MCF 10A (cell line): Measurements from ENCODE around the gene MYCL. TPM values are rescaled to one million over a fixed set of nuclear protein-coding genes. Genes with fewer than 3 reads are reported as not detected.
A peak's percentile ranks its signal among the peaks of the same experiment; 100 is the strongest.

Experiments
- BruUV-seq: library from RNA; stranded (reverse); fragments of 400-500 nt; replicated peaks from 2 replicates; lab custom pipeline; 2021; lab: Mats Ljungman, UMichigan
- CTCF ChIA-PET: fragments of 300-600 bp; sonication (Branson Sonifier 250); formaldehyde crosslinking; extraction: SDS; loops from one replicate; lab custom pipeline; 2021; ENCODE audit warnings: antibody characterized with exemption, inconsistent platforms; lab: Yijun Ruan, JAX
- POLR2A ChIA-PET: fragments of 300-600, 350-650 bp; sonication (Branson Sonifier 250); formaldehyde crosslinking; extraction: SDS; loops from one replicate; lab custom pipeline; 2020; ENCODE audit warnings: antibody characterized with exemption, inconsistent platforms; lab: Yijun Ruan, JAX
- DNase-seq: peaks from one replicate; pipeline ENCODE4 v3.0.0-alpha.2; 2018; ENCODE audit not compliant: unreplicated experiment
- H3K27ac Mint-ChIP-seq: one replicate; pipeline ENCODE4 v1.8.0; 2022; ENCODE audit warnings: mild to moderate bottlenecking, low read depth, mixed read lengths; ENCODE audit not compliant: unreplicated experiment
- H3K27me3 Mint-ChIP-seq: one replicate; pipeline ENCODE4 v1.8.0; 2022; ENCODE audit warnings: mixed read lengths; ENCODE audit not compliant: insufficient read depth, unreplicated experiment
- H3K36me3 Mint-ChIP-seq: one replicate; pipeline ENCODE4 v1.8.0; 2022; ENCODE audit warnings: mild to moderate bottlenecking, moderate library complexity, mixed read lengths; ENCODE audit not compliant: insufficient read depth, unreplicated experiment
- H3K4me1 Mint-ChIP-seq: one replicate; pipeline ENCODE4 v1.8.0; 2022; ENCODE audit warnings: mixed read lengths; ENCODE audit not compliant: insufficient read depth, unreplicated experiment
- H3K4me3 Mint-ChIP-seq: one replicate; pipeline ENCODE4 v1.8.0; 2022; ENCODE audit warnings: mild to moderate bottlenecking, moderate library complexity, mixed read lengths; ENCODE audit not compliant: unreplicated experiment
- H3K9me3 Mint-ChIP-seq: one replicate; pipeline ENCODE4 v1.8.0; 2022; ENCODE audit warnings: mixed read lengths; ENCODE audit not compliant: unreplicated experiment
- intact Hi-C: fragments of 100-400 bp; cut with micrococcal nuclease; formaldehyde crosslinking; loops from 2 replicates; pipeline ENCODE4 v1.14.1; 2022
- total RNA-seq: library from RNA; stranded (reverse); gene quantifications from 2 replicates; pipeline ENCODE4 v1.2.3, GENCODE V29; 2022
- TF ChIP-seq, protein P1 (sequence below): fragments of 200-600 bp; IDR thresholded peaks from one replicate; pipeline ENCODE4 v1.8.0; 2022; ENCODE audit warnings: antibody characterized with exemption, mild to moderate bottlenecking; ENCODE audit not compliant: unreplicated experiment

Gene MYCL
- total RNA-seq, 1 experiment from 2014 or later: 0.63 TPM

DNA sequence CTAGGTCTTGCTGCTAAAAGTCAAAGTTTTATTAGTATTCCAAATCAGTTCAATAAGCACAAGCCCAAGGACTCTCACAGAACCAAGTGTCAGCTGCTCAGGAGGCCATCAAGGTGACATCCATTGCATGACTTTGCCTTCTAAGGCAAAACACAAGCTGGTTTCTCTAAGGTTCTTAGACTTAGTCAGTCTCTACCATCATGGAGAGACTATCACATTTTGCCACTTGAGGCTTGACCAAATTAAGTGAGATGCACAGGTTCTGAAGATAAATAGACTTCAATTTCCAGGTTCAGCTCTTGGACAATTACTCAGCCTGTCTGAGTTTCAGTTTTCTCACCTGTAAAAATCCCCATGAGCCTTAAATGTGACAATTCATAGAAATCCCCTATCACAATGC lies 47.4 kb downstream of the MYCL start:
- intact Hi-C loops: loop anchor here (5.0 kb wide), 1 partner anchor 48 kb away; the partner anchor contains the start of gene MYCL
- H3K27me3 Mint-ChIP-seq: no peaks in the 10 kb centered on the region
- peaks cover 11% of the 10 kb centered on the region for H3K4me1 Mint-ChIP-seq
- no peak for DNase-seq
- ChIA-PET CTCF (interaction anchor here (0.6 to 0.8 kb wide), 3 partner anchors 33 to 179 kb away, joined by 3 to 4 read pairs (median 3); no protein-coding TSS in a partner anchor), POLR2A (no interaction called here)
- no TSS peak for BruUV-seq
- H3K9me3 Mint-ChIP-seq: no peaks in the 10 kb centered on the region
- H3K27ac Mint-ChIP-seq: no peak overlapping the region
- H3K4me3 Mint-ChIP-seq: no peak overlapping the region
- H3K36me3 Mint-ChIP-seq: peaks cover 30% of the 10 kb centered on the region
- TF ChIP-seq, protein P1, sequence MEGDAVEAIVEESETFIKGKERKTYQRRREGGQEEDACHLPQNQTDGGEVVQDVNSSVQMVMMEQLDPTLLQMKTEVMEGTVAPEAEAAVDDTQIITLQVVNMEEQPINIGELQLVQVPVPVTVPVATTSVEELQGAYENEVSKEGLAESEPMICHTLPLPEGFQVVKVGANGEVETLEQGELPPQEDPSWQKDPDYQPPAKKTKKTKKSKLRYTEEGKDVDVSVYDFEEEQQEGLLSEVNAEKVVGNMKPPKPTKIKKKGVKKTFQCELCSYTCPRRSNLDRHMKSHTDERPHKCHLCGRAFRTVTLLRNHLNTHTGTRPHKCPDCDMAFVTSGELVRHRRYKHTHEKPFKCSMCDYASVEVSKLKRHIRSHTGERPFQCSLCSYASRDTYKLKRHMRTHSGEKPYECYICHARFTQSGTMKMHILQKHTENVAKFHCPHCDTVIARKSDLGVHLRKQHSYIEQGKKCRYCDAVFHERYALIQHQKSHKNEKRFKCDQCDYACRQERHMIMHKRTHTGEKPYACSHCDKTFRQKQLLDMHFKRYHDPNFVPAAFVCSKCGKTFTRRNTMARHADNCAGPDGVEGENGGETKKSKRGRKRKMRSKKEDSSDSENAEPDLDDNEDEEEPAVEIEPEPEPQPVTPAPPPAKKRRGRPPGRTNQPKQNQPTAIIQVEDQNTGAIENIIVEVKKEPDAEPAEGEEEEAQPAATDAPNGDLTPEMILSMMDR: no peak

DNA sequence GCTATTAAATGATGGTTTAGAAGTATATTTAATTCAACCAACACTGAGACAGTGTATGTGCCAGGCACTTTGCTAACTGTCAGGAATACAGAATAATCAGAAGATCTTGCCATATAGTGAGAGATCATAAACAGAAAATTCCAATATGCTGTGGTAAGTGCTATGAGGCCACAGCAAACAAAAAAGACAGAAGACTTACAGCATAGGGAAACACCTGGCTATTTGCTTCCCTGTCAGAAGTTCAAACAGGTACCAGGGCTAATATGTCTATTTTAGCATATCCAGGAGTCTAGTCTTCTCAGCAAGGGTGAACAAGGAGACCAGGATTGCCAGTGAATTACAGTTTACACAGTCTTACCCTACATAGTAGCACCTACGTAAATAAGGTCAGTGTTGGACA lies 48.8 kb downstream of the MYCL start:
- H3K27me3 Mint-ChIP-seq: no peaks in the 10 kb centered on the region
- H3K36me3 Mint-ChIP-seq: peaks cover 35% of the 10 kb centered on the region
- intact Hi-C loops: loop anchor here (5.0 kb wide), 1 partner anchor 49 kb away; the partner anchor contains the start of gene MYCL
- no peak overlapping the region for H3K27ac Mint-ChIP-seq
- no peak for DNase-seq
- no TSS peak for BruUV-seq
- TF ChIP-seq, protein P1: no peak
- H3K4me3 Mint-ChIP-seq: no peak overlapping the region
- ChIA-PET POLR2A (interaction anchor here (0.7 to 2.0 kb wide), 8 partner anchors 14 to 81 kb away, joined by 3 to 21 read pairs (median 6); partner anchors contain the start of genes MYCL and TRIT1), CTCF (interaction anchor here (1.0 kb wide), 1 partner anchor 50 kb away, joined by 4 read pairs; no protein-coding TSS in a partner anchor)
- peaks cover 11% of the 10 kb centered on the region for H3K4me1 Mint-ChIP-seq
- no peaks in the 10 kb centered on the region for H3K9me3 Mint-ChIP-seq

DNA sequence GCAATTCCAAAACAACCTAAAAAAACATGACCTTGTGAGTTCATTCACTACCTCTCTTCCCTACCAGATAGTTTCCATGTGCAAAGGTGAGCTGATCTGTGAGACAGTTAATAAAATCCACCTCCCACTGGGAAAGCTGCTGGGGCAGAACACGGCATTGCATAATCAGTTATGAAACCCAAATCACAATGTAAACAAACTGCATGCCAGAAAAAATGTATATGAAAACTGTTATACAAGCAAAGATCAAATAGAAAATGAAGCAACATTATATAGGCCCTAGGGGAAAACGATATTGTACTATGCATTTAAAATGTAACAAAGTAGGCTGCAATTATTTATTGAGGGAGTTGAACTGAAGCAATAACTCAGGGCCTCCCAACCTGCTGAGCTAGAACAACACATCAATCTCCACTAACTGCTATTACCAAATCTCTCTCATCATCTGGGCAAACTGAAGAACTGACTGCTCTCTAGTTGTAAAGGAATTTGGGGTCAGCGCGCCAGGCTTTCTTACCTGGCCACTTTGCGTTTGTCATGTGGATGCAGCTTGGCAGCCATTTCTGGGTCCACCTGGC lies 49.4 kb downstream of the MYCL start:
- intact Hi-C loops: loop anchor here (5.0 kb wide), 1 partner anchor 50 kb away; the partner anchor contains the start of gene MYCL
- peaks cover 11% of the 10 kb centered on the region for H3K4me1 Mint-ChIP-seq
- no peak overlapping the region for H3K4me3 Mint-ChIP-seq
- no peaks in the 10 kb centered on the region for H3K27me3 Mint-ChIP-seq
- peaks cover 41% of the 10 kb centered on the region for H3K36me3 Mint-ChIP-seq
- ChIA-PET CTCF (interaction anchor here (0.7 to 1.0 kb wide), 3 partner anchors 50 to 163 kb away, joined by 3 to 4 read pairs (median 3); no protein-coding TSS in a partner anchor), POLR2A (interaction anchor here (0.7 to 2.0 kb wide), 9 partner anchors 13 to 162 kb away, joined by 3 to 21 read pairs (median 5); partner anchors contain the start of genes MYCL and TRIT1)
- DNase-seq: peak; percentile 90
- no TSS peak for BruUV-seq
- no peaks in the 10 kb centered on the region for H3K9me3 Mint-ChIP-seq
- H3K27ac Mint-ChIP-seq: no peak overlapping the region
- TF ChIP-seq, protein P1: no peak

DNA sequence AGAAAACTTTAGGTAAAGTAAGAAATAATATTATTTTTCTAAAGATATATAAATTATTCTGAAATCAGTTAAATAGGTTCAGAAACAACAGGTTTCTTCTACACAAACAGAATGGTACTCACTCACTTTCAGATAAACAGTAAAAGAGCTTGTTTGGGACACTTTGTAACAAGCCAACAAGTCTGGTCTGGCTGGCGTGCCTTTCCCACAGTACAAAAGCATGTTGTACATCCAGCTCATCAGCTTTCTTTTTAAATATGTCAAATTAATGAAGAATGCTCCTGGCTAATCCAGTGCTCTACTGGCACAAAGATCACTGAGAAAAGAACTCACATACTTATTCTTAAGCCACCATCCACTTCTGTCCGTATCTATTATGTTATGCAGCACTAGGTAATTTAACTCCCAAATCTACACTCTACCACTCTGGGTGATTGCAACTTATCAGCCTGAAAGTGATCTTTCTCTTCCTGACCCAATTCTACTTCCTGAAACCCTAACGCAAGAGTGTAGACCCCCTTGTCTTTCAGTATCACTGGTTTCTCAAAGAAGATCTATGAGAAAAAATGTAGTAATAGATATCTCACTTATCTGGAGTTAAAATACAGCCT lies 51.0 kb downstream of the MYCL start:
- peaks cover 41% of the 10 kb centered on the region for H3K36me3 Mint-ChIP-seq
- BruUV-seq: no TSS peak
- intact Hi-C loops: loop anchor here (5.0 kb wide), 1 partner anchor 52 kb away; the partner anchor contains the start of gene MYCL
- H3K4me1 Mint-ChIP-seq: peaks cover 18% of the 10 kb centered on the region
- DNase-seq: no peak
- TF ChIP-seq, protein P1: no peak
- H3K27ac Mint-ChIP-seq: no peak overlapping the region
- no peaks in the 10 kb centered on the region for H3K27me3 Mint-ChIP-seq
- no peaks in the 10 kb centered on the region for H3K9me3 Mint-ChIP-seq
- ChIA-PET CTCF (interaction anchor here (1.2 to 1.9 kb wide), 4 partner anchors 35 to 175 kb away, joined by 3 to 14 read pairs (median 4); partner anchors contain the start of gene MYCL), POLR2A (interaction anchor here (0.5 to 1.8 kb wide), 9 partner anchors 12 to 123 kb away, joined by 3 to 6 read pairs (median 3); partner anchors contain the start of genes MYCL and TRIT1)
- H3K4me3 Mint-ChIP-seq: no peak overlapping the region
